Ovary (tissue), 9 donors: ENCODE results near the gene FYCO1. TPM values are rescaled to one million over a fixed set of nuclear protein-coding genes. Genes with fewer than 3 reads are reported as not detected.

Source experiments
- DNase-seq, 5 donors: peaks; one replicate each; pipeline ENCODE4 v3.0.0-alpha.2; 2019 to 2020
- H3K27ac ChIP-seq, 2 donors: fragments of 200-600 bp; one replicate each; pipeline versions ENCODE4 v1.5.1 to v1.8.0; 2019 to 2022
- H3K27me3 ChIP-seq: fragments of 200-600 bp; one replicate; pipeline ENCODE4 v1.8.0; 2022
- H3K36me3 ChIP-seq: fragments of 200-600 bp; sonication (generic); one replicate; pipeline ENCODE4 v1.5.1; 2019
- H3K4me1 ChIP-seq: one replicate; pipeline ENCODE4 v1.8.1; 2013; ENCODE audit warnings: mild to moderate bottlenecking, moderate library complexity; ENCODE audit not compliant: insufficient read depth
- H3K4me3 ChIP-seq: fragments of 200-600 bp; sonication (generic); one replicate; pipeline ENCODE4 v1.5.1; 2017
- H3K9me3 ChIP-seq, 2 donors: fragments of 200-600 bp in 1 of 2; sonication (generic) in 1 of 2; one replicate each; pipeline versions ENCODE4 v1.5.1 to v1.8.1; 2013 to 2019; ENCODE audit warnings: mild to moderate bottlenecking in 1 of 2, moderate library complexity in 1 of 2
- CTCF ChIP-seq, 3 donors: fragments of 450-650 bp in 2 of 3; fragments of 200-600 bp in 1 of 3; IDR thresholded peaks; one replicate each; pipeline versions ENCODE4 v1.5.1 to v1.8.0; 2016 to 2022; ENCODE audit warnings: antibody characterized with exemption in 3 of 3, mild to moderate bottlenecking in 1 of 3
- EP300 ChIP-seq: sonication (generic); formaldehyde crosslinking; IDR thresholded peaks from one replicate; pipeline ENCODE4 v1.6.1; 2017; ENCODE audit warnings: antibody characterized with exemption
- POLR2A ChIP-seq: fragments of 450-650 bp; IDR thresholded peaks from one replicate; pipeline ENCODE4 v1.6.1; 2017; ENCODE audit warnings: antibody characterized with exemption, mild to moderate bottlenecking, moderate library complexity
- WGBS, 3 donors: extraction: QIAGEN DNeasy Blood & Tissue Kit in 1 of 3; methylation state at CpG; one replicate each; pipeline versions ENCODE4 v1.1.5 to v1.1.7; 2013 to 2017; 5-methylcytosine and 5-hydroxymethylcytosine counted together
- intact Hi-C, 4 donors: fragments of 100-400 bp; cut with DNase I; formaldehyde crosslinking; loops; one replicate each; pipeline versions ENCODE4 v1.11.0 to v1.15.1; 2022 to 2023
- polyA plus RNA-seq, 2 donors: library from polyadenylated mRNA; stranded (reverse); fragments of 200-250 nt in 1 of 2; fragments of 350-450 nt in 1 of 2; fragmentation: Illumina TruSeq in 1 of 2; extraction: RNeasy Lipid Tissue Mini Kit (QIAGEN cat#74804) in 1 of 2; gene quantifications; one replicate each; pipeline ENCODE4 v1.2.3, GENCODE V29; 2013 to 2014
- total RNA-seq, 7 donors: library from RNA; depleted of rRNA in 2 of 7; stranded (reverse); fragments of >200 nt in 2 of 7; fragmentation: NEBNext Ultra II Directional in 3 of 7; extraction: Animal tissue kit (Norgen Biotek cat#: 25700) in 3 of 7; gene quantifications; one replicate each; pipeline versions ENCODE4 v1.1.0 to v1.2.4, GENCODE V29; 2016 to 2023
- donor health status: DM: no; HTN: no; CAD: no; lungs with moderate emphysema.
- donor health status: DM: no; HTN: no; CAD: no.
- donor health status: Bipolar disorder and iron deficiency.
- donor health status: DM: yes; HTN: yes; CAD: no.
- donor health status: DM: no; HTN: no; CAD: no.
- donor health status: DM: yes; HTN: yes; CAD: no.

FYCO1 gene
- total and polyA plus RNA-seq, 9 donors = 30.2 to 81.0 (median 52.8) TPM

- WGBS, 3 donors = 85 to 93% (median 92%) methylated on average over 5 of the region's 5 CpGs
Measured at GRCh38 chr3:45944830-45945620, 50.6 kb downstream of the FYCO1 start.

GRCh38 chr3:45943207-45943846 lies 52.3 kb downstream of the FYCO1 start, which contains the start of gene CXCR6:
Gene CXCR6 (plus strand): TSS chr3:45943464. CDS start chr3:45946482, 3,018 bp downstream.
- no peak for TF ChIP-seq EP300
- TF ChIP-seq CTCF (IDR thresholded peaks at IDR 0.05) = no peak
- TF ChIP-seq POLR2A = no peak
- Histone ChIP-seq H3K9me3 (no peaks in the 10 kb centered on the region), H3K4me1 (peaks cover 4% of the 10 kb centered on the region), H3K36me3 (no peaks in the 10 kb centered on the region), H3K27me3 (no peaks in the 10 kb centered on the region), H3K4me3 (no peak within 1 kb of the TSS), H3K27ac (no peak within 1 kb of the TSS)
- intact Hi-C loops = no loop called here
- no peak for DNase-seq
- WGBS, 3 donors = 90 to 95% (median 93%) methylated on average over 8 of the region's 8 CpGs

More at GRCh38 chr3:45944830-45945620, 50.6 kb downstream of the FYCO1 start:
- no peak for DNase-seq
- intact Hi-C loops = no loop called here
- Histone ChIP-seq H3K27me3 (no peaks in the 10 kb centered on the region), H3K36me3 (no peaks in the 10 kb centered on the region), H3K4me1 (peaks cover 4% of the 10 kb centered on the region), H3K9me3 (no peaks in the 10 kb centered on the region), H3K4me3 (no peak overlapping the region), H3K27ac (no peak overlapping the region)
- TF ChIP-seq POLR2A (no peak), EP300 (no peak), CTCF (IDR thresholded peaks at IDR 0.05) (no peak)

DNA sequence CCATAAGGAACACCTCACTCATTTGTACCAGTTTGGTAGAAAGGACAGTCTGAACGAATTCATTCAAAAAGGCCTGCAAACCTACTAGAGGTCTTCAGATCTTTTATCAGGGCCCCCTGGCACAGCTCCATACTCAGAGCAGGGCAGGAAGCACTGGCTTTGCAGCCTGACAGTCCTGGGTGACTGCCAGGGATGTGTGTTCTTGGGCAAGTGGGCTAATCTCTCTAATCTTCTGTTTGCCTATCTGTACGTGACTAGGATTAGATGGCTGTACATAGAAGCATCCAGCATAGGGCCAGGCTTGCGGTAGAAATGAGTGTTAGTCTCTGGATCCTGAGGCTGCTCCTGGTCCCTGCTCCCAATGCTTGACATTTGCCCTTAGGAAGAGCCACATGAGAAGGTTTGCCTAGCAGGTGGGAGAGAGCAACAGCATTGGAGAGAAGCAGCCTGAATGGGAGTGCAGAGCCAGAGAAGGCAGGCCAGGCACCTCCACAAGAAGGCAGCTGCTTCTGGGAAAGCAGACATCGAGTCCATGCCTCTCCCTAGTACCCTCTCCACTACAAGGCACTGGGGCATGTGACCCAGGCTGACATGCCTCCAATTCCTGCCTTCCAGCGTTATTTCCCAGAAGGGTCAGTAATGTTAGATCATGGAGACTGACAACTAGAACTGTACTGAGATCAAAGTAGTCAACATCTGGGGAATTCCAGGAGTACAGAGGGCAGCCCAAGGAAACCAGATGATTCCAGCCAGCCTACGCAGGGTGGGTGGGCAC lies 53.4 kb downstream of the FYCO1 start:
- no peaks in the 10 kb centered on the region for H3K9me3 ChIP-seq
- no peak overlapping the region for H3K27ac ChIP-seq
- intact Hi-C loops = no loop called here
- 72 to 83% (median 79%) methylated on average over 5 to 6 of the region's 6 CpGs for WGBS, 3 donors
- H3K36me3 ChIP-seq = no peaks in the 10 kb centered on the region
- peaks cover 4% of the 10 kb centered on the region for H3K4me1 ChIP-seq
- no peak for DNase-seq
- no peaks in the 10 kb centered on the region for H3K27me3 ChIP-seq
- no peak overlapping the region for H3K4me3 ChIP-seq
- TF ChIP-seq CTCF (IDR thresholded peaks at IDR 0.05) (no peak), POLR2A (no peak), EP300 (no peak)

DNA sequence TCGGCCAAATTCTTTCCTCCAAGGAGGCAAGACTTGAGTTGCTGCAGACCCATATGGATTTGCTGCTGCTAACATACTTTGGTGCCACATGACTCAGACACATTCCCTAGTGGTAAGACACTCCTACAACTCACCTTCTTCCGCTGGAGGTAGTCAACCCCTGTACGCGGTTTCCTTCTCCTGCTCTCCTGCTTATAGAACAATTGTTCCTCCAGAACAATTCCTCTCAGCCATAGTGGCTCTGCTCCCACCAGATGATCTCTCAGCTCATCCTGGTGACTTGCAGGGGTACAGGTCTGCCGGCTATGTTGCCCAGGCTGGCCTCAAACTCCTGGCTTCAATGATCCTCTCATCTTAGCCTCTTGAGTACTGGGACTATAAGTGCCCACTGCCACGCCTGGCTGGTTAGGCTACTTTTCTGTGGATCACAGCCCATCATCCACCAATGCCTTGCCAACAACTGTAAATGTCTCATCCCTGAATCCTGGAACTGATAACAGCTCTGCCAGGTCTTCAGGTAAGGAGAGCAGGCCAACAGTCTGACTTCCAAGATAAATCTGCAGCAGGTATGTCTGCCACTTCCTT lies 54.8 kb downstream of the FYCO1 start:
- H3K36me3 ChIP-seq = no peaks in the 10 kb centered on the region
- H3K27ac ChIP-seq = no peak overlapping the region
- H3K27me3 ChIP-seq = no peaks in the 10 kb centered on the region
- intact Hi-C loops = no loop called here
- no peak overlapping the region for H3K4me3 ChIP-seq
- no peak for DNase-seq
- TF ChIP-seq POLR2A (no peak), EP300 (no peak), CTCF (IDR thresholded peaks at IDR 0.05) (no peak)
- 88 to 91% (median 89%) methylated on average over 6 of the region's 6 CpGs for WGBS, 3 donors
- peaks cover 4% of the 10 kb centered on the region for H3K4me1 ChIP-seq
- no peaks in the 10 kb centered on the region for H3K9me3 ChIP-seq
